Liver (tissue), 9 donors: Measurements from ENCODE around the gene TNFRSF12A. TPM values are rescaled to one million over a fixed set of nuclear protein-coding genes. Genes with fewer than 3 reads are reported as not detected.

Source experiments
- DNase-seq: peaks from one replicate; pipeline ENCODE4 v3.0.0-alpha.2; 2017; ENCODE audit warnings: low spot score
- H3K27ac ChIP-seq, 2 donors: one replicate each; pipeline ENCODE4 v1.7.0; 2013; ENCODE audit warnings: inconsistent platforms in 2 of 2, low read length in 2 of 2, control low read depth in 1 of 2, low read depth in 1 of 2, mild to moderate bottlenecking in 1 of 2
- H3K27me3 ChIP-seq, 4 donors: one replicate each; pipeline versions ENCODE4 v1.6.1 to v1.7.0; 2013; ENCODE audit warnings: low read length in 3 of 4, inconsistent platforms in 1 of 4, mild to moderate bottlenecking in 1 of 4, moderate library complexity in 1 of 4; ENCODE audit not compliant: control insufficient read depth in 4 of 4, insufficient read depth in 4 of 4
- H3K36me3 ChIP-seq, 4 donors: one replicate each; pipeline versions ENCODE4 v1.6.1 to v1.7.0; 2013; ENCODE audit warnings: low read length in 3 of 4, mild to moderate bottlenecking in 3 of 4, low read depth in 1 of 4, moderate library complexity in 1 of 4; ENCODE audit not compliant: control insufficient read depth in 4 of 4, insufficient read depth in 3 of 4
- H3K4me1 ChIP-seq, 4 donors: one replicate each; pipeline versions ENCODE4 v1.6.1 to v1.7.0; 2013; ENCODE audit warnings: low read length in 3 of 4, mild to moderate bottlenecking in 3 of 4, moderate library complexity in 1 of 4; ENCODE audit not compliant: control insufficient read depth in 4 of 4, insufficient read depth in 4 of 4
- H3K4me3 ChIP-seq, 3 donors: one replicate each; pipeline versions ENCODE4 v1.6.1 to v1.7.0; 2013; ENCODE audit warnings: low read length in 3 of 3, control low read depth in 1 of 3, low read depth in 1 of 3, mild to moderate bottlenecking in 1 of 3
- H3K9ac ChIP-seq, 2 donors: one replicate each; pipeline ENCODE4 v1.7.0; 2013; ENCODE audit warnings: low read length in 2 of 2, mild to moderate bottlenecking in 2 of 2, moderate library complexity in 2 of 2, control low read depth in 1 of 2, low read depth in 1 of 2
- H3K9me3 ChIP-seq, 4 donors: one replicate each; pipeline versions ENCODE4 v1.6.1 to v1.7.0; 2013; ENCODE audit warnings: low read length in 3 of 4; ENCODE audit not compliant: control insufficient read depth in 4 of 4
- ATF3 ChIP-seq: IDR thresholded peaks from 2 replicates; pipeline ENCODE4 v1.6.1; 2016; ENCODE audit warnings: antibody characterized with exemption
- CTCF ChIP-seq: fragments of 150-350 bp; IDR thresholded peaks from 2 replicates; pipeline ENCODE4 v1.5.1; 2017; ENCODE audit warnings: improper control_type of control experiment, low read depth, low read length; ENCODE audit not compliant: missing input control
- FOXA1 ChIP-seq: IDR thresholded peaks from 2 replicates; pipeline ENCODE4 v1.6.1; 2016; ENCODE audit warnings: antibody characterized with exemption
- FOXA2 ChIP-seq: IDR thresholded peaks from 2 replicates; pipeline ENCODE4 v1.6.1; 2016; ENCODE audit warnings: antibody characterized with exemption
- HNF4A ChIP-seq, 2 donors: conservative IDR thresholded peaks; 2 replicates each; pipeline ENCODE4 v1.6.1; 2016; ENCODE audit warnings: antibody characterized with exemption in 2 of 2, mild to moderate bottlenecking in 2 of 2
- HNF4G ChIP-seq: IDR thresholded peaks from 2 replicates; pipeline ENCODE4 v1.6.1; 2016; ENCODE audit warnings: antibody characterized with exemption
- MAX ChIP-seq: IDR thresholded peaks from 2 replicates; pipeline ENCODE4 v1.6.1; 2016; ENCODE audit warnings: antibody characterized with exemption
- NR2F2 ChIP-seq: IDR thresholded peaks from 2 replicates; pipeline ENCODE4 v1.6.1; 2016; ENCODE audit warnings: antibody characterized with exemption
- RXRA ChIP-seq, 2 donors: IDR thresholded peaks; 2 replicates each; pipeline ENCODE4 v1.6.1; 2017 to 2018; ENCODE audit warnings: antibody characterized with exemption in 2 of 2, mild to moderate bottlenecking in 1 of 2
- SP1 ChIP-seq: IDR thresholded peaks from 2 replicates; pipeline ENCODE4 v1.6.1; 2018; ENCODE audit warnings: antibody characterized with exemption, mild to moderate bottlenecking
- TAF1 ChIP-seq: conservative IDR thresholded peaks from 2 replicates; pipeline ENCODE4 v1.6.1; 2016; ENCODE audit warnings: antibody characterized with exemption, mild to moderate bottlenecking
- YY1 ChIP-seq: IDR thresholded peaks from 2 replicates; pipeline ENCODE4 v1.6.1; 2016; ENCODE audit warnings: antibody characterized with exemption, mild to moderate bottlenecking
- ZBTB33 ChIP-seq: IDR thresholded peaks from 2 replicates; pipeline ENCODE4 v1.6.1; 2016; ENCODE audit warnings: antibody characterized with exemption
- WGBS: extraction: QIAGEN DNeasy Blood & Tissue Kit; methylation state at CpG from one replicate; pipeline ENCODE4 v1.1.7; 2013; 5-methylcytosine and 5-hydroxymethylcytosine counted together
- polyA plus RNA-seq, 2 donors: library from polyadenylated mRNA; stranded (reverse) in 1 of 2; unstranded in 1 of 2; fragments of 200-250 nt in 1 of 2; fragments of >200 nt in 1 of 2; fragmentation: Nextera tagmentation in 1 of 2; extraction: Ambion mirVana in 1 of 2; gene quantifications; one replicate each; pipeline versions ENCODE4 v1.2.1 to v1.2.3, GENCODE V29; 2013 to 2015
- total RNA-seq, 2 donors: library from RNA; depleted of rRNA; stranded (reverse); fragments of >200 nt; gene quantifications; one replicate each; pipeline ENCODE4 v1.2.3, GENCODE V29; 2014
- donor health status: healthy.
- donor health status: healthy.
- donor health status: healthy.
- donor health status: healthy.
- donor health status: healthy.

Gene TNFRSF12A
- total and polyA plus RNA-seq, 4 donors, result 7.9 to 35.5 (median 9.1) TPM

- TF ChIP-seq NR2F2, result no peak
- peak; percentile 33 for TF ChIP-seq SP1
- no peak for TF ChIP-seq MAX
- no peak for TF ChIP-seq ZBTB33
- no peak for TF ChIP-seq FOXA2
- H3K36me3 ChIP-seq, result no peaks in the 10 kb centered on the region
- H3K4me3 ChIP-seq, result no peak overlapping the region
- H3K27ac ChIP-seq, result no peak overlapping the region
- no peak for DNase-seq
- WGBS, result 72% methylated on average over 21 of the region's 21 CpGs
- H3K9me3 ChIP-seq, result no peaks in the 10 kb centered on the region
- H3K27me3 ChIP-seq, result no peaks in the 10 kb centered on the region
- peaks cover 22 to 53% (median 34%) of the 10 kb centered on the region in 4 donors for H3K4me1 ChIP-seq
- no peak overlapping the region for H3K9ac ChIP-seq
Measured at GRCh38 chr16:3009568-3010390, 10.4 kb upstream of the TNFRSF12A start.

GRCh38 chr16:3010510-3010909 is 9.7 kb upstream of the TNFRSF12A start:
- 95% methylated on average over 8 of the region's 8 CpGs for WGBS
- DNase-seq, result no peak
- no peak overlapping the region for H3K9ac ChIP-seq
- H3K9me3 ChIP-seq, result no peaks in the 10 kb centered on the region
- no peaks in the 10 kb centered on the region for H3K27me3 ChIP-seq
- H3K27ac ChIP-seq, result no peak overlapping the region
- H3K4me3 ChIP-seq, result no peak overlapping the region
- peaks cover 22 to 53% (median 34%) of the 10 kb centered on the region in 4 donors for H3K4me1 ChIP-seq
- no peaks in the 10 kb centered on the region for H3K36me3 ChIP-seq
- TF ChIP-seq ATF3 (no peak), HNF4G (no peak), RXRA (IDR thresholded peaks at IDR 0.05) (no peak), HNF4A (conservative IDR thresholded peaks at IDR 0.05) (no peak), ZBTB33 (no peak), TAF1 (no peak), CTCF (no peak), SP1 (no peak), FOXA1 (no peak), YY1 (no peak)
